GM21619 (cell line): ENCODE data around the gene SLC35A2.
"Not testable (repeated sequence)": the region's sequence is repeated elsewhere in the genome, so short reads cannot be mapped to it uniquely, and the experiment has no call there.

ENCODE experiments used
- ATAC-seq: cut with Tn5 transposase; IDR thresholded peaks from one replicate; pipeline ENCODE4 v1.9.1; 2021; ENCODE audit not compliant: unreplicated experiment

The SLC35A2 gene

DNA sequence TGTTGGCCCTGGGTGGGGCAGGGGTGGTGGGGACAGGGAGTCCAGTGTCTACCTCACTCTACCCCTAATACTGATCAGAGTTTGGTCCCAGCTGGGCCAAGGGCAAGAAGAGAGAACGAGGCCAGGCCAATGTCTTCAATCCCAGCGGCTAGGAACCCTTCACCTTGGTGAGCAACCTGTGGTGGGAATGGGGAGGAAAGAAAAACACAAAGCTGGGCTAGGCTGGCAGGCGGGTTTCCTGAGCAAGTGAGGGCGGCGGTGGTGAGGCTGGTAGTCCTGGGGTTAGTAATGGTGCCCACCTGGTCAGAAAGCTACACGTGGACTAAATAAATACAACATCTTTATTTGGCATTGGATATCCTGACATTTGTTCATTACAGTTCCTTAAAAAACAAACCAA, 8.2 kb downstream of the SLC35A2 start:
- no peak for ATAC-seq

GRCh38 chrX:48902776-48903175, 8.7 kb downstream of the SLC35A2 start:
- ATAC-seq, result no peak

- no peak for ATAC-seq
Observed at GRCh38 chrX:48902135-48902534, 9.3 kb downstream of the SLC35A2 start.

GRCh38 chrX:48901069-48901468, 10.4 kb downstream of the SLC35A2 start:
- no peak for ATAC-seq

DNA sequence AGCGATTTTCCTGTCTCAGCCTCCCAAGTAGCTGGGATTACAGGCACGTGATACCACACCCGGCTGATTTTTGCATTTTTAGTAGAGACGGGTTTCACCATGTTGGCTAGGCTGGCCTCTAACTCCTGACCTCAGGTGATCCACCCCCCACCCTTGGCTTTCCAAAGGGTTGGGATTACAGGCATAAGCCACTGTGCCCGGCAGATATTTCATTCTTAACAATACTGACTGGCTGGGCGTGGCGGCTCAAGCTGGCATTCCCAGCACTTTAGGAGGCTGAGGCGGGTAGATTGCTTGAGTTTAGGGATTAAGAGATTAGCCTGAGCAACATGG, 12.4 kb downstream of the SLC35A2 start:
- no peak for ATAC-seq

GRCh38 chrX:48897625-48898306, 13.7 kb downstream of the SLC35A2 start, which contains the start of the genes PQBP1 and TIMM17B:
PQBP1 (plus strand) TSS chrX:48897930; CDS start chrX:48898510, 580 bp downstream.
TIMM17B (minus strand) TSS chrX:48897768; CDS start chrX:48897749, 19 bp downstream.
- peak; percentile 88 for ATAC-seq

- no peak for ATAC-seq
Observed at GRCh38 chrX:48897157-48897624, 14.3 kb downstream of the SLC35A2 start.

- no peak for ATAC-seq
Observed at GRCh38 chrX:48896611-48897011, 14.8 kb downstream of the SLC35A2 start.

DNA sequence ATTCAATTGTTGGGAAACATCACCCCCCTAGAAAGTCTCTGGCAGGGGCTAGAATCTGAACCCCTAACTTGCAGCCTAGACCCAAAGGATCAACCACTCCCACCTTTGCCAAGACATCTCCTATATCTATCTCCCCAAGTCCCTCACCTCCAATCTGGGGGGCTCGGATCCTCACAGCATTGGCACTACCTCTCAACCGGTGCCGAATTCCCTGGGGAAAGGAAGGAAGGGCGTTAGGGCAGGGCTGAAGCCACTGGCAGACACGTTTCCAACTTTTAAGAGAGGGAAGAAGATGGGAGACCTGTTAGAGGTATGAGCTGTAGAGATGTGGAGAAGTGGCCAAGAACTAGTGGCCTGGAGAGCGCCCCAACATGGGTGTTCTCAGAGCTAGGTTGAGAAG, 16.6 kb downstream of the SLC35A2 start:
- ATAC-seq, result no peak

- ATAC-seq, result no peak
Observed at GRCh38 chrX:48893556-48894348, 17.7 kb downstream of the SLC35A2 start.

- ATAC-seq, result no peak
Observed at GRCh38 chrX:48892896-48893295, 18.6 kb downstream of the SLC35A2 start.

- peak; percentile 89 for ATAC-seq
Observed at GRCh38 chrX:48891402-48892288, 19.8 kb downstream of the SLC35A2 start.

DNA sequence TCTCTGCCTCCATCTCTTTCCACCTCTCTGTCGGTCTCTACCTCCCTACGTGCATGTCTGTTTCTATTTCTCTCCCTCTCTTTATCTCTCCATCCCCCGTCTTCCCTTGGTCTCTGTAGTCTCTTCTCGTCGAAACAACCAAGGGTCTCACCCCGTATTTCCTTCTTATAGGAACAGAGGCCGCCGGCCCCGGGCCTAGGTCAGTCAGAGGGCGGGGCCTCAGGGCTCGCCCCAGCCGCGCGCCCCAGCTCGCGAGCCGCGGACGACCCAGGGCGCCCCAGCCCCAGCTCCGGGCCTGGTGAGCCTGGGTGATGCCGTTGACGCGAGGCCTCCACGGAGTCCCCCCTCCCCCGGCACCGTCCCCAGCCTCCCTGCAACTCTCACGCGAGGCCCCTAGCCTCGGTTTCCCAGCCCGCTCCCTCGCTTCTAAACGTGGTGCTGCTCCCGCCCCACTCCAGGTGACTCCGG, 20.5 kb downstream of the SLC35A2 start:
- peak; percentile 42 for ATAC-seq

DNA sequence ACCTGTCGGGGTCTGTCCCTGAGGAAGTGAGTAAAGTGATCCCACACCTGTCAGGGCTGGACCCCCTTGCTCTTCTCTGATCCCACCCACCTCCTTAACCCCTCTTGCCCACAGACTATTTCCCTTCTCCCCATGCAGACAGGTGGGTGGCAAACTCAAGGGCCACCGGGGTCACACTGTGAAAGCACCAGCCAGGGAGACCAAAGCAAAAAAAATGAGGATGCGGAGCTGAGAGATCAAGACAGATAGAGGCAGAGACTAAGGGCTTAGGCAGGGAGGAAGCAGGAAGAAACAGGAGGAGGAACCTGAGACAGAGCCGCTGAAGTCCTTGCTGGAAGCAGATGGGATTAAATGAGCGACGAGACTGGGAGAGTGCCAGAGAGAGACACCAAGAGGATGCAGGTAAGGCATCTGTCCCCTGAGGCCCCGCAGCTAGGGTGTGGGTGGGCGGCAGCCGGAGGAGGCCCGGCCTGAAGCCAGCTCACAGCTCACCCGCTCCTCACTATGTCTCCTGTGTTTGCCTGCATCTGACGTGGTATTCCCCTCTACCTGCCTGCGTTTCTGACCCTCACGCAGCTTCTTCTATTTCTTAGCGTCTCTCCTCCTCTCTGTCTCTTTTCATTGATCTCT, 21.0 kb downstream of the SLC35A2 start:
- no peak for ATAC-seq

- not testable (repeated sequence) for ATAC-seq
Observed at GRCh38 chrX:48886586-48886985, 24.9 kb downstream of the SLC35A2 start.

- ATAC-seq, result no peak
Observed at GRCh38 chrX:48883729-48884128, 27.7 kb downstream of the SLC35A2 start.

DNA sequence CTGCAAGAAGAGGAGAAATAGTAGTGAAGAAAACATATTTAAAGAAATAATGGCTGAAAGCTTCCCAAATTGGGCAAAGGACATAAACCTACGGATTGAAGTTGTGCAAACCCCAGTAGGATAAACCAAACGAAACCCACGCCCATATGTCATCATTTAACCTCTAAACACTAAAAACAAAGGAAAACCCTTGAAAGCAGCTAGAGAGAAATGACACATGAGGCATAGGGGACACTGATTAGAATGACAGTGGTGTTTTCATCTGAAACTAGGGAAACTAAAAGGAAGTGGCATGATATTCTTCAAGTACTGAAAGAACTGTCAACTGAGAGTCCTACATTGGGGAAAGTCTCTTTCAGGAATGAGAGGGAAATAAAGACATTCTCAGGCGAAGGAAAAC, 34.5 kb downstream of the SLC35A2 start:
- not testable (repeated sequence) for ATAC-seq

- ATAC-seq, result not testable (repeated sequence)
Observed at GRCh38 chrX:48872017-48872416, 39.4 kb downstream of the SLC35A2 start.

DNA sequence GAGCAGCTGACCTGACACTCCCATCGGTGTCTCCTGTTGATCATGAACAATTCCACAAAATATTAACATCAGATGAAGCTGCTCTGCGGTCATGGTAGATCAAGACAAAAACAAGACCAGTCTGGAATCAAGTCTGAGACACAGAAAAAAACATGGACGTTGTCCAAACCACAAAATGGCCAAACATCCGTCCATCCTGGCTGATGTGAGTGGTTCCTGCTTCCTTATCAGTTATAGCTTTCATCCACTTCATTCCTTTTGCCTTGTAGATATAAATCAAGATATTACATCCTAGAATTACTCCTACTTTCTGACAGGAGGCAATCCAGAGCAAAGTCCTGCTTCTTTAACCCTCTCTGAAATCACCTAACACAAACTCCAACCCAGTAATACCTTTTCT, 47.2 kb downstream of the SLC35A2 start:
- no peak for ATAC-seq

- ATAC-seq, result no peak
Observed at GRCh38 chrX:48854898-48855297, 56.5 kb downstream of the SLC35A2 start.
